Measurements from ENCODE around the gene OTOP2. TPM values are rescaled to one million over a fixed set of nuclear protein-coding genes. Genes with fewer than 3 reads are reported as not detected.

Gene OTOP2
- total and polyA plus RNA-seq, 9 of the 15 experiments (the other 6 are each of a cell fraction or from before 2014, with no cell fraction given) = 0.04 to 0.36 (median 0.14) TPM; not detected in 1

- no peak; the same call in 1 of the 2 replicates for TF ChIP-seq E4F1 (CRISPR knock-in tag; IDR thresholded peaks at IDR 0.05; ENCODE audit: borderline replicate concordance)
- no peak for TF ChIP-seq LARP7 (IDR thresholded peaks at IDR 0.05)
- no peak for TF ChIP-seq LCOR (CRISPR knock-in tag; IDR thresholded peaks at IDR 0.05)
- TF ChIP-seq CHCHD3 (CRISPR knock-in tag; IDR thresholded peaks at IDR 0.05) = peak; percentile 35; the same call in 1 of the 2 replicates
- no peak for TF ChIP-seq RNF219 (CRISPR knock-in tag; IDR thresholded peaks at IDR 0.05)
- 0 out of 4 replicates have a peak, but pooled peaks of 1 of the 2 experiments have one; percentile 53 for TF ChIP-seq MAZ (CRISPR knock-in tag; conservative IDR thresholded peaks at IDR 0.05 in 1 of 2, IDR thresholded peaks at IDR 0.05 in 1 of 2)
- TF ChIP-seq, protein P1, sequence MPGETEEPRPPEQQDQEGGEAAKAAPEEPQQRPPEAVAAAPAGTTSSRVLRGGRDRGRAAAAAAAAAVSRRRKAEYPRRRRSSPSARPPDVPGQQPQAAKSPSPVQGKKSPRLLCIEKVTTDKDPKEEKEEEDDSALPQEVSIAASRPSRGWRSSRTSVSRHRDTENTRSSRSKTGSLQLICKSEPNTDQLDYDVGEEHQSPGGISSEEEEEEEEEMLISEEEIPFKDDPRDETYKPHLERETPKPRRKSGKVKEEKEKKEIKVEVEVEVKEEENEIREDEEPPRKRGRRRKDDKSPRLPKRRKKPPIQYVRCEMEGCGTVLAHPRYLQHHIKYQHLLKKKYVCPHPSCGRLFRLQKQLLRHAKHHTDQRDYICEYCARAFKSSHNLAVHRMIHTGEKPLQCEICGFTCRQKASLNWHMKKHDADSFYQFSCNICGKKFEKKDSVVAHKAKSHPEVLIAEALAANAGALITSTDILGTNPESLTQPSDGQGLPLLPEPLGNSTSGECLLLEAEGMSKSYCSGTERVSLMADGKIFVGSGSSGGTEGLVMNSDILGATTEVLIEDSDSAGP (CRISPR knock-in tag; IDR thresholded peaks at IDR 0.05) = no peak
- TF ChIP-seq TCFL5 (CRISPR knock-in tag; conservative IDR thresholded peaks at IDR 0.05) = 0 out of 2 replicates have a peak, but pooled peaks have one; percentile 10
- TF ChIP-seq ATF3 (IDR thresholded peaks at IDR 0.05) = peak; percentile 32; the same call in 1 of the 2 replicates
- TF ChIP-seq ATF3 (CRISPR knock-in tag; conservative IDR thresholded peaks at IDR 0.05) = no peak
- no peak for TF ChIP-seq ZNF23 (CRISPR knock-in tag; IDR thresholded peaks at IDR 0.05)
- TF ChIP-seq RNF2 (IDR thresholded peaks at IDR 0.05) = peak; percentile 86
- TF ChIP-seq SREBF1 (IDR thresholded peaks at IDR 0.05; ENCODE audit: borderline replicate concordance, low read depth, low read length) = no peak
- TF ChIP-seq, protein P2, sequence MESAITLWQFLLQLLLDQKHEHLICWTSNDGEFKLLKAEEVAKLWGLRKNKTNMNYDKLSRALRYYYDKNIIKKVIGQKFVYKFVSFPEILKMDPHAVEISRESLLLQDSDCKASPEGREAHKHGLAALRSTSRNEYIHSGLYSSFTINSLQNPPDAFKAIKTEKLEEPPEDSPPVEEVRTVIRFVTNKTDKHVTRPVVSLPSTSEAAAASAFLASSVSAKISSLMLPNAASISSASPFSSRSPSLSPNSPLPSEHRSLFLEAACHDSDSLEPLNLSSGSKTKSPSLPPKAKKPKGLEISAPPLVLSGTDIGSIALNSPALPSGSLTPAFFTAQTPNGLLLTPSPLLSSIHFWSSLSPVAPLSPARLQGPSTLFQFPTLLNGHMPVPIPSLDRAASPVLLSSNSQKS (CRISPR knock-in tag; IDR thresholded peaks at IDR 0.05) = no peak
- TF ChIP-seq ZNF655 (CRISPR knock-in tag; IDR thresholded peaks at IDR 0.05) = no peak
- no peak for TF ChIP-seq ZNF263 (CRISPR knock-in tag; IDR thresholded peaks at IDR 0.05; ENCODE audit: borderline replicate concordance)
- TF ChIP-seq CREBBP (IDR thresholded peaks at IDR 0.05; ENCODE audit: low read depth, low read length) = no peak
Measured at GRCh38 chr17:74875977-74876593, 48.0 kb upstream of the OTOP2 start (continued).
